K562 (cell line): Measurements from ENCODE around the gene MARCHF5. TPM values are rescaled to one million over a fixed set of nuclear protein-coding genes. Genes with fewer than 3 reads are reported as not detected.
A peak's percentile ranks its signal among the peaks of the same experiment; 100 is the strongest.

ENCODE experiments used
- ARNT ChIP-seq, 2 experiments: fragments of 450-650 bp; IDR thresholded peaks; 2 replicates each; pipeline ENCODE4 v1.6.1; 2016; ENCODE audit warnings: mild to moderate bottlenecking in 1 of 2
- BRD9 ChIP-seq: fragments of 450-650 bp; IDR thresholded peaks from 2 replicates; pipeline ENCODE4 v1.6.1; 2018; ENCODE audit warnings: low read depth; ENCODE audit not compliant: partially characterized antibody
- CSDE1 ChIP-seq, 2 experiments: fragments of 450-650 bp; IDR thresholded peaks; 2 replicates each; pipeline ENCODE4 v1.6.1; 2016; ENCODE audit warnings: mild to moderate bottlenecking in 1 of 2
- EP300 ChIP-seq: IDR thresholded peaks from 2 replicates; pipeline ENCODE4 v1.6.1; 2012; ENCODE audit warnings: low read length, improper control_type of control experiment
- GABPB1 ChIP-seq: sonication (generic); formaldehyde crosslinking; IDR thresholded peaks from 2 replicates; pipeline ENCODE4 v1.8.0; 2022; ENCODE audit warnings: mild to moderate bottlenecking, missing genetic modification reagents
- GTF2A2 ChIP-seq: IDR thresholded peaks from 2 replicates; pipeline ENCODE4 v1.6.1; 2016; ENCODE audit warnings: mild to moderate bottlenecking, missing genetic modification characterization, missing compliant biosample characterization
- HNRNPUL1 ChIP-seq: fragments of 200-400 bp; formaldehyde crosslinking; IDR thresholded peaks from 2 replicates; pipeline ENCODE4 v1.6.1; 2017; ENCODE audit warnings: low read length
- HSF4 ChIP-seq: fragments of 250-450 bp; sonication (Bioruptor Pico); IDR thresholded peaks from 2 replicates; pipeline ENCODE4 v2.1.2; 2022; ENCODE audit warnings: mild to moderate bottlenecking, moderate library complexity, borderline replicate concordance
- PCBP1 ChIP-seq: fragments of 200-400 bp; formaldehyde crosslinking; IDR thresholded peaks from 2 replicates; pipeline ENCODE4 v1.6.1; 2018; ENCODE audit warnings: mild to moderate bottlenecking, low read depth, low read length; ENCODE audit not compliant: poor library complexity, severe bottlenecking
- RCOR1 ChIP-seq, 2 experiments: IDR thresholded peaks; 2 replicates each; pipeline ENCODE4 v1.6.1; 2012; ENCODE audit warnings: low read depth in 2 of 2, low read length in 2 of 2, borderline replicate concordance in 1 of 2, improper control_type of control experiment in 1 of 2
- RFX1 ChIP-seq: fragments of 450-650 bp; IDR thresholded peaks from 2 replicates; pipeline ENCODE4 v1.6.1; 2016; ENCODE audit warnings: mild to moderate bottlenecking, moderate library complexity
- SIN3B ChIP-seq: fragments of 450-650 bp; IDR thresholded peaks from 2 replicates; pipeline ENCODE4 v1.6.1; 2017; ENCODE audit warnings: low read depth, mild to moderate bottlenecking, moderate library complexity
- ZBTB26 ChIP-seq: fragments of 450-650 bp; formaldehyde crosslinking; IDR thresholded peaks from 2 replicates; pipeline ENCODE4 v1.4.0; 2022; ENCODE audit warnings: missing genetic modification characterization
- ZBTB9 ChIP-seq: fragments of 450-650 bp; formaldehyde crosslinking; IDR thresholded peaks from 2 replicates; pipeline ENCODE4 v1.4.0; 2020; ENCODE audit warnings: mild to moderate bottlenecking, moderate library complexity
- ZNF146 ChIP-seq: IDR thresholded peaks from one replicate; pipeline ENCODE4 v1.6.1; 2018; ENCODE audit warnings: missing compliant biosample characterization; ENCODE audit not compliant: unreplicated experiment
- polyA plus RNA-seq, 8 experiments: library from polyadenylated mRNA; depleted of rRNA in 4 of 8; stranded (reverse) in 5 of 8; unstranded in 3 of 8; fragments of >200 nt; fragmentation: Nextera tagmentation in 2 of 8; fragmentation: Illumina TruSeq in 1 of 8; extraction: Ambion mirVana in 2 of 8; extraction: Trizol in 1 of 8; gene quantifications; 2 replicates each; pipeline versions ENCODE4 v1.2.1 to v1.2.3, GENCODE V29; 2011 to 2014; ENCODE audit warnings: inconsistent platforms in 1 of 8, missing spikeins in 1 of 8
- total RNA-seq, 7 experiments: library from RNA; depleted of rRNA in 6 of 7; stranded (reverse); fragments of >200 nt in 6 of 7; fragmentation: Illumina TruSeq in 2 of 7; extraction: Trizol in 2 of 7; gene quantifications; 2 replicates each; pipeline versions ENCODE4 v1.2.1 to v1.2.3, GENCODE V29; 2011 to 2021; ENCODE audit warnings: low replicate concordance in 1 of 7
- TF ChIP-seq, protein P1 (sequence below): fragments of 200-800 bp; sonication (Bioruptor generic); IDR thresholded peaks from 2 replicates; pipeline ENCODE4 v1.6.1; 2016; ENCODE audit warnings: missing genetic modification characterization, missing compliant biosample characterization
- TF ChIP-seq, protein P2 (sequence below): fragments of 250-450 bp; sonication (Bioruptor Pico); IDR thresholded peaks from 2 replicates; pipeline ENCODE4 v1.9.0; 2021; ENCODE audit warnings: mild to moderate bottlenecking
- TF ChIP-seq, protein P3 (sequence below): fragments of 250-450 bp; sonication (Bioruptor Pico); IDR thresholded peaks from 2 replicates; pipeline ENCODE4 v1.4.0; 2020; ENCODE audit warnings: borderline replicate concordance

MARCHF5 gene
- total and polyA plus RNA-seq, 9 of the 15 experiments (the other 6 are each of a cell fraction or from before 2014, with no cell fraction given), result 3.4 to 27.2 (median 11.5) TPM

GRCh38 chr10:92290837-92291615 is at the start of gene MARCHF5, which contains the start of gene CPEB3 (continued):
- TF ChIP-seq EP300 (no peak), ZNF146 (CRISPR knock-in tag) (no peak), RCOR1 (IDR thresholded peaks at IDR 0.05; ENCODE audit: borderline replicate concordance in 1 of 2, low read depth in 2 of 2, low read length in 2 of 2) (no peak; a peak in 1 of 4 replicates), BRD9 (no peak), HSF4 (CRISPR knock-in tag) (no peak), GABPB1 (CRISPR knock-in tag) (peak; percentile 88), PCBP1 (no peak), HNRNPUL1 (no peak), RFX1 (no peak), CSDE1 (IDR thresholded peaks at IDR 0.05) (no peak), ZBTB9 (no peak), GTF2A2 (tag) (no peak), ZBTB26 (CRISPR knock-in tag) (no peak), SIN3B (no peak), ARNT (IDR thresholded peaks at IDR 0.05) (no peak)
- TF ChIP-seq, protein P1, sequence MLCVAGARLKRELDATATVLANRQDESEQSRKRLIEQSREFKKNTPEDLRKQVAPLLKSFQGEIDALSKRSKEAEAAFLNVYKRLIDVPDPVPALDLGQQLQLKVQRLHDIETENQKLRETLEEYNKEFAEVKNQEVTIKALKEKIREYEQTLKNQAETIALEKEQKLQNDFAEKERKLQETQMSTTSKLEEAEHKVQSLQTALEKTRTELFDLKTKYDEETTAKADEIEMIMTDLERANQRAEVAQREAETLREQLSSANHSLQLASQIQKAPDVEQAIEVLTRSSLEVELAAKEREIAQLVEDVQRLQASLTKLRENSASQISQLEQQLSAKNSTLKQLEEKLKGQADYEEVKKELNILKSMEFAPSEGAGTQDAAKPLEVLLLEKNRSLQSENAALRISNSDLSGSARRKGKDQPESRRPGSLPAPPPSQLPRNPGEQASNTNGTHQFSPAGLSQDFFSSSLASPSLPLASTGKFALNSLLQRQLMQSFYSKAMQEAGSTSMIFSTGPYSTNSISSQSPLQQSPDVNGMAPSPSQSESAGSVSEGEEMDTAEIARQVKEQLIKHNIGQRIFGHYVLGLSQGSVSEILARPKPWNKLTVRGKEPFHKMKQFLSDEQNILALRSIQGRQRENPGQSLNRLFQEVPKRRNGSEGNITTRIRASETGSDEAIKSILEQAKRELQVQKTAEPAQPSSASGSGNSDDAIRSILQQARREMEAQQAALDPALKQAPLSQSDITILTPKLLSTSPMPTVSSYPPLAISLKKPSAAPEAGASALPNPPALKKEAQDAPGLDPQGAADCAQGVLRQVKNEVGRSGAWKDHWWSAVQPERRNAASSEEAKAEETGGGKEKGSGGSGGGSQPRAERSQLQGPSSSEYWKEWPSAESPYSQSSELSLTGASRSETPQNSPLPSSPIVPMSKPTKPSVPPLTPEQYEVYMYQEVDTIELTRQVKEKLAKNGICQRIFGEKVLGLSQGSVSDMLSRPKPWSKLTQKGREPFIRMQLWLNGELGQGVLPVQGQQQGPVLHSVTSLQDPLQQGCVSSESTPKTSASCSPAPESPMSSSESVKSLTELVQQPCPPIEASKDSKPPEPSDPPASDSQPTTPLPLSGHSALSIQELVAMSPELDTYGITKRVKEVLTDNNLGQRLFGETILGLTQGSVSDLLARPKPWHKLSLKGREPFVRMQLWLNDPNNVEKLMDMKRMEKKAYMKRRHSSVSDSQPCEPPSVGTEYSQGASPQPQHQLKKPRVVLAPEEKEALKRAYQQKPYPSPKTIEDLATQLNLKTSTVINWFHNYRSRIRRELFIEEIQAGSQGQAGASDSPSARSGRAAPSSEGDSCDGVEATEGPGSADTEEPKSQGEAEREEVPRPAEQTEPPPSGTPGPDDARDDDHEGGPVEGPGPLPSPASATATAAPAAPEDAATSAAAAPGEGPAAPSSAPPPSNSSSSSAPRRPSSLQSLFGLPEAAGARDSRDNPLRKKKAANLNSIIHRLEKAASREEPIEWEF, result no peak
- TF ChIP-seq, protein P2, sequence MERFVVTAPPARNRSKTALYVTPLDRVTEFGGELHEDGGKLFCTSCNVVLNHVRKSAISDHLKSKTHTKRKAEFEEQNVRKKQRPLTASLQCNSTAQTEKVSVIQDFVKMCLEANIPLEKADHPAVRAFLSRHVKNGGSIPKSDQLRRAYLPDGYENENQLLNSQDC (CRISPR knock-in tag), result no peak
- TF ChIP-seq, protein P3, sequence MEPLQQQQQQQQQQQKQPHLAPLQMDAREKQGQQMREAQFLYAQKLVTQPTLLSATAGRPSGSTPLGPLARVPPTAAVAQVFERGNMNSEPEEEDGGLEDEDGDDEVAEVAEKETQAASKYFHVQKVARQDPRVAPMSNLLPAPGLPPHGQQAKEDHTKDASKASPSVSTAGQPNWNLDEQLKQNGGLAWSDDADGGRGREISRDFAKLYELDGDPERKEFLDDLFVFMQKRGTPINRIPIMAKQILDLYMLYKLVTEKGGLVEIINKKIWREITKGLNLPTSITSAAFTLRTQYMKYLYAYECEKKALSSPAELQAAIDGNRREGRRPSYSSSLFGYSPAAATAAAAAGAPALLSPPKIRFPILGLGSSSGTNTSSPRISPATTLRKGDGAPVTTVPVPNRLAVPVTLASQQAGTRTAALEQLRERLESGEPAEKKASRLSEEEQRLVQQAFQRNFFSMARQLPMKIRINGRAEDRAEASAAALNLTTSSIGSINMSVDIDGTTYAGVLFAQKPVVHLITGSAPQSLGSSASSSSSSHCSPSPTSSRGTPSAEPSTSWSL (CRISPR knock-in tag), result no peak
